ENCODE measurements around the gene MLIP.

Gene MLIP

DNA sequence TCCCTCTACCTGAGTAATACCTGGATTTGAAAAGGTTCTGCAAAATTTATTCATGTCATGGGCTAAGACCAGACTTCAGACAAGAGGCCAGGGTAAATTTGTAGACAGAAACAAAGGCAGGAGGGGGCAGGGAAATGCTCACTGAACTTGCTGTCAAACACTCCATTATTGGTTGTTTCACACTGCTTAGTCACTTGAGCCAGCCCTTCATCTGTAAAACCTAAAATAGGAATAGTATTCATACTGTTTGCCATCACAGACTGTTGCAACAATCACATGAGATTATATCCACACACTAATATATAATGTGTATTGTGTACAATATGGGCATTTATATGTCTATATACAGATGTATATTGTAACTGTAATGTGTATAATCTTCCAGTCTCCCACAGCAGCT lies 190.5 kb downstream of the MLIP start:
- no peaks in the 10 kb centered on the region for H3K4me1 ChIP-seq (ENCODE audit: control insufficient read depth in 1 of 2, insufficient read depth in 1 of 2, low read depth in 1 of 2, low read length in 1 of 2)
- no peaks in the 10 kb centered on the region for H3K9me3 ChIP-seq
- TF ChIP-seq, protein P1, sequence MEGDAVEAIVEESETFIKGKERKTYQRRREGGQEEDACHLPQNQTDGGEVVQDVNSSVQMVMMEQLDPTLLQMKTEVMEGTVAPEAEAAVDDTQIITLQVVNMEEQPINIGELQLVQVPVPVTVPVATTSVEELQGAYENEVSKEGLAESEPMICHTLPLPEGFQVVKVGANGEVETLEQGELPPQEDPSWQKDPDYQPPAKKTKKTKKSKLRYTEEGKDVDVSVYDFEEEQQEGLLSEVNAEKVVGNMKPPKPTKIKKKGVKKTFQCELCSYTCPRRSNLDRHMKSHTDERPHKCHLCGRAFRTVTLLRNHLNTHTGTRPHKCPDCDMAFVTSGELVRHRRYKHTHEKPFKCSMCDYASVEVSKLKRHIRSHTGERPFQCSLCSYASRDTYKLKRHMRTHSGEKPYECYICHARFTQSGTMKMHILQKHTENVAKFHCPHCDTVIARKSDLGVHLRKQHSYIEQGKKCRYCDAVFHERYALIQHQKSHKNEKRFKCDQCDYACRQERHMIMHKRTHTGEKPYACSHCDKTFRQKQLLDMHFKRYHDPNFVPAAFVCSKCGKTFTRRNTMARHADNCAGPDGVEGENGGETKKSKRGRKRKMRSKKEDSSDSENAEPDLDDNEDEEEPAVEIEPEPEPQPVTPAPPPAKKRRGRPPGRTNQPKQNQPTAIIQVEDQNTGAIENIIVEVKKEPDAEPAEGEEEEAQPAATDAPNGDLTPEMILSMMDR (IDR thresholded peaks at IDR 0.05): no peak
- no peaks in the 10 kb centered on the region for H3K27me3 ChIP-seq
- H3K4me3 ChIP-seq (ENCODE audit: low read depth in 1 of 2, low read length in 1 of 2): no peak overlapping the region
- H3K36me3 ChIP-seq: no peaks in the 10 kb centered on the region
- H3K27ac ChIP-seq: no peak overlapping the region

DNA sequence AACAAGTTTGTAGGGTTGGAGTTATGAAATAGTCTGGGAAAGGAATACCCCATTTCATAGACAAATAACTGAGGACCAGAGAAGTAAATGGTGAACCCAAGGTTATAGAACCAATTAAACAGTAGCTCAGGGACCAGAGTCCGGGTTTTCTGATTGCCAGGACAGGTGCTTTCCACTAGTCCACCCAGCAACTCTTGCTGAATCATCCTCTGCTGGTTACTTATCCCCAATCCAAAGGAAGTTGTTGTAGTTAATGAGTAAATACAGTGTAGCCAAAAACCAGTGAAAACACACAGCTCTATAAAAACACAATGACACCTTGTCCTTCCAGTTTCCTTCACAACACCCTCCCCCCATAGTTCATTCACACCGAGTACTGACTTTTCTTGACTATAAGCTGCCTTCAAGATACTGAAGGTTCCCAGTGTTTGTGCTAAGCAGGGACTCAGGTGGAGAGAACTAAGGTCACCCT lies 196.2 kb downstream of the MLIP start:
- Histone ChIP-seq H3K27me3 (no peaks in the 10 kb centered on the region), H3K4me3 (ENCODE audit: low read depth in 1 of 2, low read length in 1 of 2) (no peak overlapping the region), H3K27ac (no peak overlapping the region), H3K36me3 (no peaks in the 10 kb centered on the region), H3K4me1 (ENCODE audit: control insufficient read depth in 1 of 2, insufficient read depth in 1 of 2, low read depth in 1 of 2, low read length in 1 of 2) (no peaks in the 10 kb centered on the region), H3K9me3 (no peaks in the 10 kb centered on the region)
- TF ChIP-seq, protein P1 (IDR thresholded peaks at IDR 0.05): no peak

DNA sequence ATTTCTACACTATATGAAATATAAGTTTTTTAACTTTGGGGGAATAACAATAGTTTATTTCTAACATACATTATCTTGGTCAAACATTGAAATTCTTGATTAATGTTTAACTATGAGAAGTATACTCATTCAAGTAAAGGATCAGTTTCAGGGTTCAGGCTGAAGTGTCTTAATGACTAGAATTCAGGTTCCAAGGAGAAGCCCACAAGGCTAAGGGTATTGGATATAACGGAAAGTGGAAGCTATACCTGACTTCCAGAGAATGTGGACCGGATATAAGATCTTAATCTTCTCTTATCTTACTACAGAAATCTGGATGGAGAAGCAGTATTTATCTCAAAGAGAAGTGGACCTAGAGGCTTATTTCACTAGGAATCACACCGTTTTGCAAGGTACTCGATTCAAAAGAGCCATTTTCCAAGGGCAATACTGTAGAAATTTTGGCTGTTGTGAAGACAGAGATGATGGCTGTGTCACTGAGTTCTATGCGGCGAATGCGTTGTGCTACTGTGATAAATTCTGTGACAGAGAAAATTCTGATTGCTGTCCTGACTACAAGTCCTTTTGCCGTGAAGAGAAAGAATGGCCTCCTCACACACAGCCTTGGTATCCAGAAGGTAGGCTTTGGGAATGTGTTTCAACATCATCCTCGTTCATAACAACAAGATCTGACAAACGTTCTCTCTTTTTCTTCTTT lies 197.2 kb downstream of the MLIP start, which contains the start of gene TINAG:
TSS of gene TINAG (plus strand) at position 153 of the 697 bp plus-strand sequence. CDS start at position 263, 110 bp downstream.
- TF ChIP-seq, protein P1 (IDR thresholded peaks at IDR 0.05): no peak
- H3K27me3 ChIP-seq: no peaks in the 10 kb centered on the region
- no peak within 1 kb of the TSS for H3K4me3 ChIP-seq (ENCODE audit: low read depth in 1 of 2, low read length in 1 of 2)
- H3K9me3 ChIP-seq: no peaks in the 10 kb centered on the region
- H3K27ac ChIP-seq: no peak within 1 kb of the TSS
- no peaks in the 10 kb centered on the region for H3K4me1 ChIP-seq (ENCODE audit: control insufficient read depth in 1 of 2, insufficient read depth in 1 of 2, low read depth in 1 of 2, low read length in 1 of 2)
- H3K36me3 ChIP-seq: no peaks in the 10 kb centered on the region

DNA sequence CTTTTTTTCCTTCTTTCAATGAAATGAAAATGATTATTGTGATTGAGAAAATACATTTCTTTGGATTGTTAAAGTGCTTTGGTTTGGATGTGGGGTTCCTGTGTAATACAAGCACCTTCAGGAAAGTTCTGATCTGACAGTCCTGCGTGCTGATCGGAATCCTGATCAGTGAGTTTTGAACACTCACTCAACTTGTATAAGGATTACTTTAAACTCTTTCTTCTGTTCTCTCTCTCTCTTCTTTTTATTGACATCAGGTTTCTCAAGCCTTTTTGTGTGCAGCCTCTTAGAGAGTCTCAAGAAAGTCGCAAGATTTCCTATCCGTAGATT lies 197.7 kb downstream of the MLIP start:
- no peaks in the 10 kb centered on the region for H3K36me3 ChIP-seq
- H3K9me3 ChIP-seq: no peaks in the 10 kb centered on the region
- TF ChIP-seq, protein P1 (IDR thresholded peaks at IDR 0.05): no peak
- no peaks in the 10 kb centered on the region for H3K27me3 ChIP-seq
- no peak overlapping the region for H3K27ac ChIP-seq
- H3K4me3 ChIP-seq (ENCODE audit: low read depth in 1 of 2, low read length in 1 of 2): no peak overlapping the region
- no peaks in the 10 kb centered on the region for H3K4me1 ChIP-seq (ENCODE audit: control insufficient read depth in 1 of 2, insufficient read depth in 1 of 2, low read depth in 1 of 2, low read length in 1 of 2)

DNA sequence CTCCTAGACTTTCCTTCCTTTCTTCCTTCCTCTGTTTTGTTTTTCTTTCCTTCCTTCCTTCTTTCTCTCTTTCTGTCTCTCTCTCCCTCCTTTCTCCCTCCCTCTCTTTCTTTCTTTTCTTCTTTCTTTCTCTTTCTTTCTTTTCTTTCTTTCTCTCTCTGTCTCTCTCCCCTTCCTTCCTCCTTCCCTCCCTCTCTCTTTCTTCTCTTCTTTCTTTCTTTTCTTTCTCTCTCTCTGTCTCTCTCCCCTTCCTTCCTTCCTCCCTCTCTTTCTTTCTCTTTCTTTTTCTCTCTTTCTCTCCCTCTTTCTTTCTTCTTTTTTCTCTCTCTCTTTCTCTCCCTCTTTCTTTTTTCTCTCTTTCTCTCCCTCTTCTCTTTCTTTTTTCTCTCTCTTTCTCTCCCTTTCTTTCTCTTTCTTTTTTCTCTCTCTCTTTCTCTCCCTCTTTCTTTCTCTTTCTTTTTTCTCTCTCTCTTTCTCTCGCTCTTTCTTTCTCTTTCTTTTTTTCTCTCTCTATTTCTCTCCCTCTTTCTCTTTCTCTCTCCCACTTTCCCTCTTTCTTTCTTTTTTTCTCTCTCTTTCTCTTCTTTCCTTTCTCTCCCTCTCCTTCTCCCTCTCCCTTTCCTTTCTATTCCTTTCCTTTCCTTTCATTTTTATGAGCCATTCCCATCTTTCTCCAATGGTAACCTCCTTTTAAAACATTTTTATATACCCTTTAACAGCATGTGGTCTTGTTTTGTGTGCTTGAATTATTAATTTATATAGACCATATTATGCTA lies 199.3 kb downstream of the MLIP start:
- Histone ChIP-seq H3K4me3 (ENCODE audit: low read depth in 1 of 2, low read length in 1 of 2) (no peak overlapping the region), H3K4me1 (ENCODE audit: control insufficient read depth in 1 of 2, insufficient read depth in 1 of 2, low read depth in 1 of 2, low read length in 1 of 2) (no peaks in the 10 kb centered on the region), H3K27ac (no peak overlapping the region), H3K9me3 (no peaks in the 10 kb centered on the region), H3K27me3 (no peaks in the 10 kb centered on the region), H3K36me3 (no peaks in the 10 kb centered on the region)
- TF ChIP-seq, protein P1 (IDR thresholded peaks at IDR 0.05): no peak

Data from neutrophil (primary cell).